Hematopoietic multipotent progenitor cell treated with erythropoietin and hydrocortisone succinate and interleukin-3 and kit ligand, for 15 days (in vitro differentiated cells): ENCODE results near the gene EGR4.

ENCODE experiments used
- DNase-seq: peaks from one replicate; pipeline ENCODE4 v3.0.0-alpha.2; 2015; ENCODE audit warnings: low spot score

Gene EGR4

DNA sequence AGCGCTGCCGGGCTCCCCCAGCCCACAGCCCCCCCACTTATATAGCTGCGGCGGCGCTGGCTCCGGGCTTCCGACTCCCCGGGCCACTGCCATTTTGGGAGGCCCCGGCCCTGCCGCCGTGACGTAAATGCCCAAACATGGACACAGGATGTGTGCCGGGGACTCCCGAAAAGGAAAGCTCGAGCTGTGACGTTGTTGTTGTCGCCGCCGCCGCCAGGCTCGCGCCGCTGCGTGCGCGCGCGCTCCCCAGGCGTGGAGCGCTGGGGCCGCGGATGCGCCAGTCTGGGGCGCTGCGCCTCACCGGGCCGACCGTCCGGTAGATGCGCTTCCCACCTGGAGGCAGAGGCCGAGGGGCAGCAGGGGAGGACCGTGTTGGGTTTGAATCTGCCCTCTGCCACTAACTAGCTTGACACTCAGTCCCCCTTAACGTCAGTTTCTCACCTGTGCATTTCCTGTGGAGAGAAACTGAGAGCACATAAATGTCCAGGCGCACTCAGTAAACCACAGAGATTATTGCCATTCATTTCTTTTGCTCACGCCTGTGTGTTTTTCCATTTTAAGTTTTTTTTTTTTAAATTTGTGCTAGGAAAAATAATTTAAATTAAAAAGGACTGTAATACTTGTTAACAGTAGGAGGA lies at the start of gene EGR4:
EGR4 (minus strand) TSS at position 15 of the 638 bp plus-strand sequence. CDS start 231 bp downstream, outside the sequence.
- no peak for DNase-seq

GRCh38 chr2:73341039-73341438 lies 47.7 kb upstream of the EGR4 start:
- DNase-seq = no peak

GRCh38 chr2:73339201-73339600 lies 45.9 kb upstream of the EGR4 start:
- DNase-seq = no peak

- DNase-seq = no peak
Observed at GRCh38 chr2:73337828-73338227, 44.5 kb upstream of the EGR4 start.

GRCh38 chr2:73334620-73335019 lies 41.3 kb upstream of the EGR4 start:
- no peak for DNase-seq

DNA sequence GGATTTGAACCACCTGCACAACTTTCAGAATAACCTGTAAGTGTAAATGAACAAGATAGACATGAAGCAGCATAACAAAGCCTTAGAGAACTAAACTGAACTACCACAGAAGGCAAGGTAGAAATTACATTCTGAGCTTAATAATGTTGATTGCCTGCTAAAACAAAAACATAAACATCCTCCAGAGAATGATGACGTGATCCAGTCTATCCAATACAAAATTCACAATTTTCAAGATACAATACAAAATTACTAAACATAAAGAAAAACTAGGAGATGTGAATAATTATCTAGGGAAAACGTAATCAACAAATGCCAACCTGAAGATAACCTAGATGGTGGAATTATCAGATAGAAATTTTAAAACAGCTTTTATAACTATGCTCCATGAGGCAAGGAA lies 40.7 kb upstream of the EGR4 start:
- DNase-seq = no peak

DNA sequence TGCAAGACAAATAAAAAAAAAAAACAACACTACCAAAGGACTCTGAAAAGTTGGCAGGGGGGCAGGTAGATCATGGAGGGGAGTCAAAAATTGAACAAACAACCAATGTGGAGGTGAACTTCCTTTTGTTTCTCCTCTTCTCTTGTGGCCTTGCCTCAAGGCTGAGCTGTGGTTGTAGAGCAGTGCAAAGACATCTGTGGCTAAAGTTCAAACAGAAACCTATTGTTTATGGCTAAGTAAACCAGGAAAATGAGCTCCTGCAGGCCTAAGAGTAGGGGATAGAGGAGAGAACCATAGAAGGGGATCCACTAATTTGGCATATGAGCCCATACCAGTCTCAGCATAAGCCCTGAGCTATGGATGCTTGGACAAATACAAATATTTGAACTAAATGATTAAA lies 40.2 kb upstream of the EGR4 start:
- DNase-seq = no peak

- DNase-seq = no peak
Observed at GRCh38 chr2:73324126-73324725, 30.9 kb upstream of the EGR4 start.

GRCh38 chr2:73323551-73323950 lies 30.2 kb upstream of the EGR4 start:
- no peak for DNase-seq

DNA sequence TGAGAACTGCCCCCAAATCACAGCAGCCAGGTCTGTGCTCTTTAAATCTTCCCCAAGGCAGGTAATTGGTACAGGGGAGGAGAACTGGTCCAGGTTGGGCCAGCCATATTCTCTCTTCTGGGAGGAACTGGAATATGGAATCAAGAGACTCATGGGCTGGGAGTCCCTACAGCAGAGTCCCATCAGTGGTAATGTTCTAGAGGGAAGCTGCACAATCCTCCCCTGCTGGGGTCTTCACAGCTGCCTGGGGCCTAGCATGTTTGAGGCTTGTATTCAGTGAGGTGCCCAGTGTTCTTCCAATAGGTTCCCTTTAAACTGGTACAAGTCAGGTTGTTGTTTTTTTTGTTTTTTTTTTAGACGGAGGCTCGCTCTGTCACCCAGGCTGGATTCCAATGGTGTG lies 21.1 kb upstream of the EGR4 start:
- DNase-seq = no peak

DNA sequence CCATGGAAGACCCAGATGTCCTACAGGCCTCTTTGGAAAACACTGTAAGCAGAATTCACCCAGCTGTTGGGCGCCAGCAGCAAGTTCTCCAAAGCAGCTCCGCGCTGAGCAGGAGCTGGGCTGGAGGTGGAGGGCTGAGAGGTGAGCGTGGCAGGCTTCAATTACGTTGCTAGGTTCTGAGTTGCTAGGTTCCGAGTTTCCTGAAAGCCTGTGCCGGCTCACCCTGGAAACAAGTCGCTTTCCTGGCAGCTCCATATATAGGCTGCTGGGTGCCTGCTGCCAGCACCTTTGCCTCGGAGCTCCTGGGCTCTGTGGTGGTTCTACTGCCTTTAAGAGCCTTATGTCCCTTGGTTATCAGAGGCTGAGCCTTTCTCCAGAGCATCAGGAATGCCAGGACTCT lies 14.4 kb upstream of the EGR4 start:
- no peak for DNase-seq

DNA sequence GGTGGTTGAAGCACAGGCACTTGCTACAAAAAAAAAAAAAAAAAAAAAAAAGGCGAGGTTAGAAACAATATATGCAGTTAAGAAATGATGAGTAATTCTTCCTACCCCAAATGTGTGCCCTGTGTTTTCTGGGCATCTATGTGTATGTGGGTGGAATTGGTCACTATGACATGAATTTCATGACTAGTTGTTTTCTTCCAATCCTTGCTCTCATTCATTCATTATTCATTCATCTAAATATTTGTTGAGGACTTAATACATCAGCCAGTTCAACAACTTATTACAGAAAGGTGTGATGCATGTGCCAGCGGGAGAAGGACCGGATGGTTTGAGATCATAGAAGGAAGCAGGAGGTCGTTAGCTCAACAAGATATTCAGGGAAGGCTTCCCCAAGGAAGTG lies 8.3 kb upstream of the EGR4 start:
- no peak for DNase-seq

DNA sequence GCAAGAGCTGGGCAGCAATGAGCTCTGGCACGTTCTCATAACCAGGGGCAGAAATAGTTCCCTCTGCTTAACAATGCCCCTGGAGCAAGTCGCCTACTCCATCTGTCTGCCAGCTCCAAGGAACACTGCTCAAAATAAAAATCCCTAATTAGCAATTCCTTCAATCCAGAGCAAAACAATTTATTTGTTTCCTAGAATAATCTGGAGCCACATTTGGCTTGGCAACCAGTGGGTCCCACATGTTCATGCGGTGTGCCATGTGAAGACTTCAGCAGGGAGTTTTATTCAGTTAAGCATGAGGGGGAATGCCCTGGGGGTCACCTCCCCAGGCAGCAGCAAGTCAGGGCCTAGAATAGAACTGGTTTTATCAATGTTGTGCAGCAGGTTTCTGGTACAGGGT lies 7.6 kb upstream of the EGR4 start:
- DNase-seq = no peak

DNA sequence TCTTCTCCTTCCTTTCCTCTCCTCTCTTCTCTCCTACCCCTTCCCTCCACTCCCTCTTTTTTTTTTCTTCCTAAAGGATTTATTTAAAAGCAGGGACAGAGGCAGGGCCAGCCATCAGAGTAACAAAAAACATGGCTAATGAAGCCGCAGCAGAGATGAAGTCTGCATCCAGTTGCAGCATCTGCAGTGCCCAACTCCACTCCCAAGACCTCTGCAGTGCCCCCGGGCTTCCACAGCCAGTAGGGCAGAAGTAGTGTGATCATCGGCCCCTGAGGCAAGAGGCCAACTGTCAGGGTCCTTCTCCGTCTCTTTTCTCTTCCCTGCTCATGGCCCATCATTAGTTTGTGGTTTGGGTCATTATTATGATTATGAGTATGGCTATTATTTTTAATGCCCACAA lies 4.2 kb upstream of the EGR4 start:
- no peak for DNase-seq

DNA sequence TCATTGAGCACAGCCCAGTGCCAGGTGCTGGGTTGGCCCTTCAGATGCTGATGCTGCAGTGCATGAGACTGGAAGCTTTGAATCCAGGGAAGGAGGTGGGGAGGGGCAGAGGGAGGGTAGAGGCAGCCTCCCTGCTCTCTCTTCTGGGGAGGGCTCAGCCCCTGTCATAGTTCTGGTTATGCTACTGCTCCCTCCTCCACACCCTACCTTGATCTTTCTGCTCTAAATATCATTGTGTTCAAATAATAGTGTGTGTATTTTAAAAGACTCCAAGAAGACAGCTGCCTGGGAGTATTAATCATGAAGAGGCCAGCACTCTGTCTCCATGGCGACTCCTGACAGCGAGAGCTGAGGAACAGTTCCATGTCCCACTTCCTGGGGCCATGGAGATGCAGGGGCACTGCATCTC lies 3.8 kb upstream of the EGR4 start:
- no peak for DNase-seq

- no peak for DNase-seq
Observed at GRCh38 chr2:73295751-73296400, 2.5 kb upstream of the EGR4 start.

DNA sequence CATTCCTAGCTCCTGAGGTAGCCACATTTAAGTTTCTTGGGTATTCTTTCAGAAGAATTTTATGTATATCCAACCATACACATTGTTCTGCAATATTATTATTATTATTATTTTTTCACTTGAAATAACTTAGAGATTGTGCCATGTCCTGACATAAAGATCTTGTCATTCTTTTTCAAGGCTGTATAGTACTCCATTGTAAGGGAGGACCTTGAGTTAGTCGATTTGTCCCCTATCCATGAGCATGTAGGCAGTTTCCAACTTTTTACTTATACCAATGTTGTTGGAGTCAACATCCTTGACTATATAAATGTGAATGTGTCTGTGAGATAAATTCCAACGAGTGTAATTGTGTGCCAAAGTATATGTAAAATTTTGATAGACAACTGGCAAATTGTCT lies 891 bp upstream of the EGR4 start:
- DNase-seq = no peak

- DNase-seq = no peak
Observed at GRCh38 chr2:73292906-73293533, 328 bp downstream of the EGR4 start.

DNA sequence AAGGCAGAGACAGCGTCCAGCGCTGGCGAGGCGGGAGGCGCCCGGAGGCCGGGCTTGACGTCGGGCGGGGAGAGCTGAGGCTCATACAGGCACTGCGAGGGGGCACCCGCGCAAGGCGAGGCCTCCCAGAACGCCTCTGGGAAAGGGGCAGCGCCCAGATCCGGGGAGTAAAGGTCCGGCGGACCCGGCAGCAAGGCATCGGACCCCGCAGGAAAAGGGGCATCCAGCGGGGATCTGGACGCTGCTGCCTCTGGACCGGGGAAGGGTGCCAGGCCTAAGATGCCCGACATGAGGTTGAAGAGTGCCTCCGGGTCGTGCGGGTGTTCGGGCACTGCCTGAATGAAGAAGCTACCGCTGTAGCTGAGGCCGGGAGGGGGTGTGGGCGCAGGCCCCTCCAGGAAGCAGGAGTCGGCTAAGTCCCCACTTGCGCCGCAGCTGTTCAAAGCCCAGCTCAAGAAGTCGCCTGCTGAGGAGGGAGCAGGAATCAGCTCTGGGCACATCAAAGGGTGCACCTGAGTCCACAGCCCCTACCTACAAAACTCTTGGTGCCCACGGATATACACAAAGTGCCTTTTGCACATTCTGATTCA lies 937 bp downstream of the EGR4 start:
- no peak for DNase-seq

DNA sequence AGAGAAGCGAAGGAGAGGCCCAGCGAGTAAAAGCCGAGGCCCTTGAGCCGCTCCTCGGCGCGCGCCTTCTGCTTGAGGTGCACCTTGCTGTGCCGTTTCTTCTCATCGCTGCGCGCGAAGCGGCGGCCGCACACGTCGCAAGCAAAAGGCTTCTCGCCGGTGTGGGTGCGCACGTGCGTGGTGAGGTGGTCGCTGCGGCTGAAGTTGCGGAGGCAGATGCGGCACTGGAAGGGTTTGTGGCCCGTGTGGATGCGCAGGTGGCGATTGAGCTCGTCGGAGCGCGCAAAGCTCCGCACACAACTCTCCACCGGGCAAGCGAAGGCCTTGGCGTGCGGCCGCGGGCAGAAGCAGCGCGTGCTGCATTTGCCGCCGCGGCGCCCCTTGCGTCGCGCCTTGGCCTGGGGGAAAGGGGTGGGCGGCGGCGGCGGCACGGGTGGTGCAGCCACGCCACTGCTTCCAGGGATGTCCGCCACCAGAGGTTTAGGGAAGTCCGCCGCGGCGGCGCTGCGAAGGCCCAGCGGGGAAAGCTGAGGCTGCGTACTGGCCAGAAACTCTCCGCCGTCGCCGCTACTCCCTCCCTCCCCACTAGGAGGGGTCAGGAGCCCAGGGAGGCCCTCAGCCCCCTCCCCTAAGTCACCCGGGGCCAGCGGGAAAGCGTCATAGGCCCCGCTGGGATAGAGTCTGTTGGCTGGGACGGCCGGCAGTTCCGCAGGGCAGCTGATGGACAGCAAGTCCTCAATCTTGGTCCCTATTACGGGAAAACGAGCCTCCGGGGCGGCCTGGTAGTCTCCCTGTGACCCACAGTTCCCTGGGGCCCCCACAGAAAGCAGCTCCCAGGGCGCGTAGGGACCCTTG lies 1.7 kb downstream of the EGR4 start:
- no peak for DNase-seq

- no peak for DNase-seq
Observed at GRCh38 chr2:73291093-73291460, 2.3 kb downstream of the EGR4 start.
